ENCODE measurements around the gene IL17RA.

Gene IL17RA

GRCh38 chr22:17086788-17087497, 2.1 kb downstream of the IL17RA start:
- Histone ChIP-seq H3K79me2 (no peaks in the 10 kb centered on the region), H3K36me3 (ENCODE audit: control insufficient read depth, insufficient read depth, low read length) (no peaks in the 10 kb centered on the region), H2AFZ (no peak overlapping the region), H3K27ac (no peak overlapping the region), H3K4me1 (no peaks in the 10 kb centered on the region), H3K9me3 (ENCODE audit: control insufficient read depth, low read length) (no peaks in the 10 kb centered on the region), H3K9ac (no peak overlapping the region), H3K4me2 (ENCODE audit: low read length) (no peak overlapping the region), H3K4me3 (ENCODE audit: low read depth, low read length) (no peak overlapping the region), H3K27me3 (ENCODE audit: control insufficient read depth, insufficient read depth, low read length) (no peaks in the 10 kb centered on the region)
- TF ChIP-seq, protein P1, sequence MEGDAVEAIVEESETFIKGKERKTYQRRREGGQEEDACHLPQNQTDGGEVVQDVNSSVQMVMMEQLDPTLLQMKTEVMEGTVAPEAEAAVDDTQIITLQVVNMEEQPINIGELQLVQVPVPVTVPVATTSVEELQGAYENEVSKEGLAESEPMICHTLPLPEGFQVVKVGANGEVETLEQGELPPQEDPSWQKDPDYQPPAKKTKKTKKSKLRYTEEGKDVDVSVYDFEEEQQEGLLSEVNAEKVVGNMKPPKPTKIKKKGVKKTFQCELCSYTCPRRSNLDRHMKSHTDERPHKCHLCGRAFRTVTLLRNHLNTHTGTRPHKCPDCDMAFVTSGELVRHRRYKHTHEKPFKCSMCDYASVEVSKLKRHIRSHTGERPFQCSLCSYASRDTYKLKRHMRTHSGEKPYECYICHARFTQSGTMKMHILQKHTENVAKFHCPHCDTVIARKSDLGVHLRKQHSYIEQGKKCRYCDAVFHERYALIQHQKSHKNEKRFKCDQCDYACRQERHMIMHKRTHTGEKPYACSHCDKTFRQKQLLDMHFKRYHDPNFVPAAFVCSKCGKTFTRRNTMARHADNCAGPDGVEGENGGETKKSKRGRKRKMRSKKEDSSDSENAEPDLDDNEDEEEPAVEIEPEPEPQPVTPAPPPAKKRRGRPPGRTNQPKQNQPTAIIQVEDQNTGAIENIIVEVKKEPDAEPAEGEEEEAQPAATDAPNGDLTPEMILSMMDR (IDR thresholded peaks at IDR 0.05) = no peak

- H3K36me3 ChIP-seq (ENCODE audit: control insufficient read depth, insufficient read depth, low read length) = no peaks in the 10 kb centered on the region
- H3K9me3 ChIP-seq (ENCODE audit: control insufficient read depth, low read length) = no peaks in the 10 kb centered on the region
- H3K4me2 ChIP-seq (ENCODE audit: low read length) = no peak overlapping the region
- no peaks in the 10 kb centered on the region for H3K27me3 ChIP-seq (ENCODE audit: control insufficient read depth, insufficient read depth, low read length)
- no peak overlapping the region for H3K4me3 ChIP-seq (ENCODE audit: low read depth, low read length)
- no peaks in the 10 kb centered on the region for H3K79me2 ChIP-seq
- H2AFZ ChIP-seq = no peak overlapping the region
- H3K9ac ChIP-seq = no peak overlapping the region
- H3K27ac ChIP-seq = no peak overlapping the region
- TF ChIP-seq, protein P1 (IDR thresholded peaks at IDR 0.05) = no peak
- no peaks in the 10 kb centered on the region for H3K4me1 ChIP-seq
Observed at GRCh38 chr22:17087498-17088131, 2.8 kb downstream of the IL17RA start.

- Histone ChIP-seq H3K4me3 (ENCODE audit: low read depth, low read length) (no peak overlapping the region), H3K27ac (no peak overlapping the region), H3K27me3 (ENCODE audit: control insufficient read depth, insufficient read depth, low read length) (no peaks in the 10 kb centered on the region), H3K36me3 (ENCODE audit: control insufficient read depth, insufficient read depth, low read length) (no peaks in the 10 kb centered on the region), H2AFZ (no peak overlapping the region), H3K79me2 (no peaks in the 10 kb centered on the region), H3K9me3 (ENCODE audit: control insufficient read depth, low read length) (no peaks in the 10 kb centered on the region), H3K4me2 (ENCODE audit: low read length) (no peak overlapping the region), H3K9ac (no peak overlapping the region), H3K4me1 (no peaks in the 10 kb centered on the region)
- TF ChIP-seq, protein P1 (IDR thresholded peaks at IDR 0.05) = no peak
Observed at GRCh38 chr22:17090550-17090949, 5.8 kb downstream of the IL17RA start.

DNA sequence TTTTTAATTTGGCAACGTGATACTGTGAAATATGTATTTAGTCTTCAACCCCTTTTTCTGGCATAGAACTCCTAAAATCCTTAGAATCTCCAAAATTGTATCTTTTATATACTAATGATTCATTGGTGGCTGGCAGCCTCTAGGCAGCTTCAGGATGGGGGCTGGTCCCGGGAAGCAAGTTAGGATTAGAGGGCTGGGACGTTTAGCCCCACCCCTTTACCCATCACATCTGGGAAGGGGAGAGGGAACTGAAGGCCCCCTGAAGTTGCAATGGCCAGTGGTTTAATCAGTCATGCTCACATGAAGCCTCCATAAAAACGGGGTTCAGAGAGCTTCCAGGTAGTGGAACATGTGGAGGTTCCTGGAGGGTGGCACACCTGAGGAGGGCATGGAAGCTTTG, 7.1 kb downstream of the IL17RA start:
- no peak overlapping the region for H3K4me3 ChIP-seq (ENCODE audit: low read depth, low read length)
- TF ChIP-seq, protein P1 (IDR thresholded peaks at IDR 0.05) = no peak
- H3K79me2 ChIP-seq = no peaks in the 10 kb centered on the region
- no peak overlapping the region for H2AFZ ChIP-seq
- H3K4me2 ChIP-seq (ENCODE audit: low read length) = no peak overlapping the region
- no peaks in the 10 kb centered on the region for H3K4me1 ChIP-seq
- no peaks in the 10 kb centered on the region for H3K27me3 ChIP-seq (ENCODE audit: control insufficient read depth, insufficient read depth, low read length)
- H3K9ac ChIP-seq = no peak overlapping the region
- no peaks in the 10 kb centered on the region for H3K9me3 ChIP-seq (ENCODE audit: control insufficient read depth, low read length)
- no peaks in the 10 kb centered on the region for H3K36me3 ChIP-seq (ENCODE audit: control insufficient read depth, insufficient read depth, low read length)
- H3K27ac ChIP-seq = no peak overlapping the region

DNA sequence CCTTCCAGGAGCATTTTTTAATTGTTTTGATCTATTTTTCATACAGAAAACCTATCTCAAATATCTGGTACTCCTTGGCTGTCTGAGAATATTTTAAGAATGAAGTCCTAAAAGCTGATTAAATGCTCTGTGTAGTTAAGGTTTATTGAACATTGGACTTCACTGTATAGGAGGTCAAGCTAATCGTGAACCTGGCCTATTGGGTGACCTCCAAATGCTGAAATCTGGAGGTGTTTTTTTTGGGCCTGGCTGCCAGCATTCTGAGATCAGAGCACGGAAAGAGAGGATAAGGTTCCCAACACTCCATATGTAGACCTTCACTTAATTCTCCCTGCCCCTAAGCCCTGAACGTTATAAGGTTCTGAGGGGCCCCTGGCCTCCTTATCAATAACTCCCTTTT, 8.3 kb downstream of the IL17RA start:
- Histone ChIP-seq H3K36me3 (ENCODE audit: control insufficient read depth, insufficient read depth, low read length) (no peaks in the 10 kb centered on the region), H2AFZ (no peak overlapping the region), H3K4me2 (ENCODE audit: low read length) (no peak overlapping the region), H3K4me3 (ENCODE audit: low read depth, low read length) (no peak overlapping the region), H3K27ac (no peak overlapping the region), H3K9me3 (ENCODE audit: control insufficient read depth, low read length) (no peaks in the 10 kb centered on the region), H3K79me2 (no peaks in the 10 kb centered on the region), H3K27me3 (ENCODE audit: control insufficient read depth, insufficient read depth, low read length) (no peaks in the 10 kb centered on the region), H3K4me1 (no peaks in the 10 kb centered on the region), H3K9ac (no peak overlapping the region)
- TF ChIP-seq, protein P1 (IDR thresholded peaks at IDR 0.05) = no peak

Measured in parathyroid adenoma (tissue), 2 donors.